HG03521 (cell line): ENCODE measurements around the gene C3orf33.

ENCODE experiments used
- ATAC-seq: cut with Tn5 transposase; IDR thresholded peaks from one replicate; pipeline ENCODE4 v1.9.1; 2021; ENCODE audit warnings: mild to moderate bottlenecking, moderate library complexity; ENCODE audit not compliant: unreplicated experiment

C3orf33 gene

GRCh38 chr3:155790272-155790925, 15.7 kb downstream of the C3orf33 start:
- ATAC-seq: no peak

DNA sequence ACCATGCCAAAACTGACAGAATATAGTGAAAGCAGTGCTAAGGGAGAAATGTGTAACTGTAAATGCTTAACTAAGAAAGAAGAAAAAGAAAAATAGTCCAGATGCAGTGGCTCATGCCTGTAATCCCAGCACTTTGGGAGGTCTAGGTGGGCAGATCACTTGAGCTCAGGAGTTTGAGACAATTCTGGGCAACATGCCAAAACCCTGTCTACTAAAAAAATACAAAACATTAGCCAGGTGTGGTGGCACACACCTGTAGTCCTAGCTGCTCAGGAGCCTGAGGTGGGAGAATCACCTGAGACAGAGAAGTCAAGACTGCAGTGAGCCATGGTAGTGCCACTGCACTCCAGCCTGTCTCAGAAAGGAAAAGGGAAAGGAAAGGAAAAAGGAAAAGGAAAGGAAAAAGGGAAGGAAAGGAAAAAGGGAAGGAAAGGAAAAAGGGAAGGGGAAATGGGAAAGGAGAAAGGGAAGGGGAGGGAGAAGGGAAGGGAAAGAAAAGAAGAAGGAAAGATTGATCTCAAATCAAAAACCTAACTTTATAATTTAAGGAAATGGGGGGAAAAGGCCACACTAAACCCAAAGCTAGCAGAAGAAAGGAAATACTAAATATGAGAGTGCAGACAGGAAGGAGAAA, 20.3 kb downstream of the C3orf33 start:
- ATAC-seq: no peak

DNA sequence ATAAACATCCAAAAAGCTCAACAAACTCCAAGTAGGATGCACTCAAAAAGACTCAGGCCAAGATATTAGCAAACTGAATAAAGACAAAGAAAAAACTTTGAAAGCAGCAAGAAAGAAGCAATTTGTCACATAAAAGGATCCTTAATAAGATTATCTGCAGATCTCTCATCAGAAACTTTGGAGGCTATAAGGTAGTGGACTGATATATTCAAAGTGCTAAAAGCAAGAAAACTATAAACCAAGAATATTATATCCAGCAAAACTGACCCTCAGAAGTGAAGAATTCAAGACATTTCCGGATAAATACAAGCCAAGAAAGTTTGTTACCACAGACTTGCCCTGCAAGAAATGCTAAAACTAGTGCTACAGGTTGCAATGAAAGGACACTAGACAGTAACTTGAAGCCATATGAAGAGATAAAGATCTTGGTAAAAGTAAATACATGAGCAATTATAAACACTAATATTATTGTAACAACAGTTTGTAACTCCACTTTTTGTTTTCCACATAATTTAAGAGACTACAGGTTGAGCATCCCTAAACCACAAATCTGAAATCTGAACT, 23.6 kb downstream of the C3orf33 start:
- ATAC-seq: no peak

GRCh38 chr3:155780291-155780690, 25.8 kb downstream of the C3orf33 start:
- ATAC-seq: no peak

GRCh38 chr3:155778462-155778861, 27.6 kb downstream of the C3orf33 start:
- no peak for ATAC-seq

DNA sequence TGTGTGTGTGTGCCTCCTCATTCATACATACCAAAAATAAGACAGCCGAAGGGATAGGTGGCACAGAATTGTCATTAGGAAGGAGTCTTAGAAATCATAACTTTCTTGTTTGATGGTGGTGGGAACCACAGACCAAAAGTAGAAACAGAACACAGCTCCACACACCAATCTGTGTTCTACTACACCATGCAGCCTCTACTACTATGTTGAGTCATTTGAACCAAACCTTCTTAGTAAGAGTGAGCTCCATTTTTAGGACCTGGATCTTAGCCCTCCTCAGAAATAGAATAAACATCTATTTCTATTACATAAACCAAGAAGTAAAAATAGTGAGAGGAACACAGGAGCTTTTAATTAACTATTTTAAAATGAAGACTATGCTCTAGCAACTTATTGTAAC, 33.3 kb downstream of the C3orf33 start:
- no peak for ATAC-seq

GRCh38 chr3:155771126-155771525, 35.0 kb downstream of the C3orf33 start:
- ATAC-seq: no peak

- no peak for ATAC-seq
Measured at GRCh38 chr3:155766206-155766605, 39.9 kb downstream of the C3orf33 start.

DNA sequence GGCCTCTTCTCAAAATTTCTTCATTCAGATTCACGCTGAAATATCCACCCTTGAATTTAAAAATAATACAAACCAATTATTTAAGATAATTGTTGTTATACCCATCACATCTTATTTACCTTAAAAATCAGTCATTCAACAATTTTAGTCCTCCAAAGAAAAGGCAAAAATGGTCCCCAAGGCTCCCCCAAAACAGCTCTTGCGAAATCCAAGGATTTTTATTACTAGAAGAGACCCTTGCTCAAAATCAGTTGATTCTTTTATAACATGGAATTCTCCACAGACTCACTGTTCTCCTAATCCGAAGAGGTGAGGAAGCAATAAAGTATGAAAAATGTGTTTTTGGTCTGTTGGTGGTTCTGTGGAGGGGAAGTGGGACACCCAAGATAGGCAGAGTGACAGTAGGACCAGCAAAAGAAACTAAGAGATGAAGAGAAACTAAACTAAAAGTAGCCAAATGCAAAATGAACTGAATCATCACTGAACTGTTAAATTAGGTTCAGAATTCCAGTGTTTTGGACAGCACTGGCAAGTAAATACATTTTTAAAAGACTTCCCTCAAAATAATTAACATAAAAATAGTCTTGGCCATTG, 42.1 kb downstream of the C3orf33 start:
- no peak for ATAC-seq

- ATAC-seq: no peak
Measured at GRCh38 chr3:155760653-155761052, 45.4 kb downstream of the C3orf33 start.

DNA sequence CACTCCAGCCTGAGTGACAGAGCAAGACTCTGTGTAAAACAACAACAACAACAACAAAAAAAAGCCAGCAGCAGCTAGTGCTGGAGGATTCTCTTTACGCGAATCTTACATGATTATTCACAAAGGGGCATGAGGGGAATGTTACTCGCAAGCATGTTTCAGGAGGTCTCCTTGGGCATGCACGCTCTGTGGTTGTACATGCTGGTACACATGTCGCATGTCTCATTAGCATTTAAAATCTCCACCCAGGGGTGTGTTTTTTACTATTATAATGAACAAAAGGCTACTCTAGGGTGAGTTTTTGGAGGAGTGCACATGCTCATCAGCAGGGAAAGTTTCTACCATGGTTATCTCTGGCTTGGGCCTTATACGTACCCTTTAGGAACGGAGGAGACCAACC, 48.5 kb downstream of the C3orf33 start:
- ATAC-seq: no peak

GRCh38 chr3:155753038-155753639, 52.9 kb downstream of the C3orf33 start:
- no peak for ATAC-seq

DNA sequence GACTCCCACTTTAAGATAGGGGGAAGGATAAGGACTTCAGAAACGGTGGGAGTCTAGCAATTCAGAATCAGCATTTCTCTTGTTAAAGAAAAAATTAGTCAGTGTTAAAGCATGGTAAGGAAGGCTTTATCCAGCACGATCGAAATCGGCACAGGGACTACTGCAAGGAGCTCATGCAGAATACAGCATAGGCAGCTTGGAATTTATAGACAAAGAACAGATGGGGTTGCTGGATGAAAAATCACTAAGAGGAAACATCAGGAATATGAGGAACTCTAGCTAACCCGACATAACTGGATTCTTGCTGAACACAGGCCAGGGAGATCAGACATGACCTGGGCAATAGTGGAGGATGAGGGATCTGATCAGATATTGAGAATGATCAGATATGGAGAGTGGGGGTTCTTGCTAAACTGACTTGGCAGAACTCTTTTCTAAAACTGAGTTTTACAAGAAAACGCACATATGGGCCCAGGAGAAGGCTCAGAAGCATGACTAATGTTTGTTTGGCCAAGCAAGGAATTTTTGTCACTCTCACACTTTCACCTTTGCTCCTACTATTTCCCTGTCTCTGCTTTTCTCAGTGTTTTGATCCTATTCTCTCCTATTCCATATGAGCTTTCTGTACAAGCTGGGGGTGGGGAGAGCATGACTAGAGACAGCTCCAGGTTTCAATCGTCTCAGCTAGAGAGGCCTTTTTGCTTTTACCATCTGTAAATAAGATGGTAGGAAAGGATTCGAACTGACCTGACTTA, 57.3 kb downstream of the C3orf33 start:
- ATAC-seq: no peak

DNA sequence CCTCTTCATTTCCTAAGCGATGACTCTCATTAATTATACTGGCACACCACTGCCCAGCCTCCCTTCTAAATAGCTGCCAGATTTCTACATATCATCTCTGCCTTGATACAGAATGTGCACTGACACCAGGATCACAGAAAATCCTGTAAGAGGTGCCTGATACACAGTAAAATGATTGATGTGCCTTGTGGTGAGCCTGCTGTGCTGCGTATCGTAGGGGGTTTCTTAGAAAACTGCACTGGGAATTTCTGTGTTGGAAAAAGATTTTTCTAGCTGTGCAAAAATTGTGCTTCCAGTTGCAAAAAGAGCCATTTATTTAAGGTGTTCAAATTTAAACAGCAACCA, 58.2 kb downstream of the C3orf33 start:
- ATAC-seq: no peak

DNA sequence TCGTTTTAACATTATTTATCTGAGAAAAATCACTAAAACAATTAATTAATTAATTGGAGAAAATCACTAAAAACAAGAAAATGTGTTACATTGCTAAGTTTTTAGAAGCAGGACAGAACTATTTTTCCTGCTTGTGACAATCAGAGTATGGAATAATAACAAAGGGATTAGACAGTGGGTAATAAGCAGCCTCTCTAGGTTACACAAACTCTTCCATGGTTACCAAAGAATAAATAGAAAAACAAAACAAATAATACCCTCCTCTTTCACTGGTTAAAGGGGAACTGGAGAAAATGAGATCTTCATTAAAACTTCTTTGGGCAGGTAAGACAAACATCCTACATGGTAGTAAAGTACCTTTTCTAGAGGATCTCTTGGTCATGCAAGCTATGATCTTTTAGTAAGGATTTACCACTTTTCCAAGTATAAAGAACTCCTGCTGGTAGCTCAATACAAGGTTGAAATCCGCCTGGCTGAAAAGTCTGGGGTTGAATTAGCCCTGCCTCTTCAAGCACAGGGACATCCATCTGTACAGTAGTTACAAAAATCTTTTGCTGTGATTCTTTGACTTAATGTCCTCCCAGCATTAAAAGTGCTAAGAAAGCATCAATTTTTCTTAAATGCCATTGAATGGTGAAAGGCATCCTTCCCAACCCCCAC, 58.7 kb downstream of the C3orf33 start:
- no peak for ATAC-seq

- no peak for ATAC-seq
Measured at GRCh38 chr3:155746703-155747102, 59.4 kb downstream of the C3orf33 start.

DNA sequence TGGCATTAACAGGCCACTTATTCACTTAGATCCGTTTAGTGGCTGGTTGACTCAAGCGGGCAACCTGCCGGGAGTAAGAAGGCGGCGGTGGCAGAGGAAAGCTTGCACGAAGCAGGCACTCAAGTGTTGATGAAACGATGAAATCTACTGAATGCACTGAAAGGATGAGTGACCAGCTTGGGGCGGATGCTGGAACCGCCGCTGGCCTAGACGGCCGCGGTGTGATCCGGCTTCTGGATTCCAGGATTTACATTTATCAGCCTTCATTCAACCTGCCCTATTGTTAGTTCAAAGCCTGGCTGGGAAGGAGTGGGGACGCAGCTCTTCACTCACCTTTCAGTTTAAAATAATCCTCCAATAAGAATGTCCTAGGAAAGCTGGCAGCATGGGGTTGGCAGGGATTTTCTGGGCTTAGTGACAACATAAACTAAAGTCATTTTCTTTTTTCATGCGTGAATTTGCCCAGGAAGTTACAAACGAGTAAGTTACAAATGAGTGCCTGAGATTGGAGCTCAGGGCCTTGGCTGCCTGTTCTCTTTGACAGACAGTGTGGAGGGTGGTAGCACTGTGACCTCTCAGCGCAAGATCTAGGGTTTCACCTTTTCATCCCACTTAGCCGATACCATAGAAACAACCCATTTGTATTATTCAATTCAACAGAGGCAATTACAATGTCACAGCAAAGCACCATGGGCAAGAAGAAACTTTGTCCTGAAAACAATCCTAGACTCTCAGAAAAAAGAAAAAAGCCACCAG, 60.1 kb downstream of the C3orf33 start:
- no peak for ATAC-seq

DNA sequence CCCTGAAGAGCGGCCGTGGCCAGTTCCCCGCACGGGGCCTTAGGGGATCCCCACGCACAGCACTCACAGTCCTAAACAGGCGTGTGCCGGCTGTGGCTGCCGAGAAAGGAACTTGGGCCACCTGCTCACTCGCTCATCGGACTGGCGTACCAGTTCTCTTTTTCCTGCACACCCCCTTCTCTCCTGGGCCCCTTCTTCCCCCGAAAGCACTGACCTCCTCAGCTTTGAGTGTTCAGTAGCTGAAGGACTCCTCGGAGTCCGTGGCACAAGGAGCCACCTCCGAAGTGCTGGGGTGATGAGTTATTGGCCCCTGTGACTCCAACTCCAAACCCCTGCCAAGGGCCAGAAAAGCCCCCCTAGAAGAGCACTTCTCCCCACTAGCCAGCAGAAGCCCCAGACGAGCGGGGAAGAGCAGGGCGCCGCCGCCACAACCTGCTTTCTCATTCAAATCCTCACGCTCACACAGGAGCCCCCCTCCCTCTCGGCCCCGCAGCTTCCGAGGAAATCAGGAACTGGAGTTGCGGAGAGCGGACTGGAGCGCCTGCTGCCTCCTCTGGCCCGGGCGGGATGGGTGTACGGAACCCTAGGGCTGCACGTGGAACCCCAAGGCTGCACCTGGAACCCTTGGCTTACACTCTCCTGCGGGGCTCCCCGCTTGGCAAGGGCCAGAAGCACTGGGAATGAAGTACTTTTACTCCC, 61.3 kb downstream of the C3orf33 start, which contains the start of gene PLCH1:
Gene PLCH1 (minus strand): TSS at position 446 of the 699 bp plus-strand sequence. CDS start 40,847 bp downstream, outside the sequence.
- peak; percentile 46 for ATAC-seq

- peak; percentile 23 for ATAC-seq
Measured at GRCh38 chr3:155744010-155744625, 62.0 kb downstream of the C3orf33 start.
